ENCODE measurements around the gene DCTN5.

The DCTN5 gene

DNA sequence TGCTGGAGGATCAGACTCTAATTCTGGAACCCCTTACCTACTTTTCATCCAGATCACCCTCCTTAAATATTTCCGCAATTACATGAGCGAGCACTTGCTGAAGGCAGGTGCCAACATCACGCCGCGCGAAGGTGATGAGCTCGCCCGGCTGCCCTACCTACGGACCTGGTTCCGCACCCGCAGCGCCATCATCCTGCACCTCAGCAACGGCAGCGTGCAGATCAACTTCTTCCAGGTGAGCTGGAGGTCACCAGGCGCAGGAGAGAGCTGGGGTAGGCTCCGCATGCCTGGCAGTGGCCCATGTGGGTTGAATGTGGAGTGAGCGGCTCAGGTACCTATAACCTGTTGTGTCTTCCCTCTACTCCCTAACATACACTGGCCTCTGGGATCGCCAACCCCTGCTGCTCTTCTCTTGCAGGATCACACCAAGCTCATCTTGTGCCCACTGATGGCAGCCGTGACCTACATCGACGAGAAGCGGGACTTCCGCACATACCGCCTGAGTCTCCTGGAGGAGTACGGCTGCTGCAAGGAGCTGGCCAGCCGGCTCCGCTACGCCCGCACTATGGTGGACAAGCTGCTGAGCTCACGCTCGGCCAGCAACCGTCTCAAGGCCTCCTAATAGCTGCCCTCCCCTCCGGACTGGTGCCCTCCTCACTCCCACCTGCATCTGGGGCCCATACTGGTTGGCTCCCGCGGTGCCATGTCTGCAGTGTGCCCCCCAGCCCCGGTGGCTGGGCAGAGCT lies 48.3 kb downstream of the DCTN5 start:
- no peak overlapping the region for H3K4me3 ChIP-seq (ENCODE audit: low read depth, low read length)
- TF ChIP-seq, protein P1, sequence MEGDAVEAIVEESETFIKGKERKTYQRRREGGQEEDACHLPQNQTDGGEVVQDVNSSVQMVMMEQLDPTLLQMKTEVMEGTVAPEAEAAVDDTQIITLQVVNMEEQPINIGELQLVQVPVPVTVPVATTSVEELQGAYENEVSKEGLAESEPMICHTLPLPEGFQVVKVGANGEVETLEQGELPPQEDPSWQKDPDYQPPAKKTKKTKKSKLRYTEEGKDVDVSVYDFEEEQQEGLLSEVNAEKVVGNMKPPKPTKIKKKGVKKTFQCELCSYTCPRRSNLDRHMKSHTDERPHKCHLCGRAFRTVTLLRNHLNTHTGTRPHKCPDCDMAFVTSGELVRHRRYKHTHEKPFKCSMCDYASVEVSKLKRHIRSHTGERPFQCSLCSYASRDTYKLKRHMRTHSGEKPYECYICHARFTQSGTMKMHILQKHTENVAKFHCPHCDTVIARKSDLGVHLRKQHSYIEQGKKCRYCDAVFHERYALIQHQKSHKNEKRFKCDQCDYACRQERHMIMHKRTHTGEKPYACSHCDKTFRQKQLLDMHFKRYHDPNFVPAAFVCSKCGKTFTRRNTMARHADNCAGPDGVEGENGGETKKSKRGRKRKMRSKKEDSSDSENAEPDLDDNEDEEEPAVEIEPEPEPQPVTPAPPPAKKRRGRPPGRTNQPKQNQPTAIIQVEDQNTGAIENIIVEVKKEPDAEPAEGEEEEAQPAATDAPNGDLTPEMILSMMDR (IDR thresholded peaks at IDR 0.05; ENCODE audit: low read depth, low read length): no peak

DNA sequence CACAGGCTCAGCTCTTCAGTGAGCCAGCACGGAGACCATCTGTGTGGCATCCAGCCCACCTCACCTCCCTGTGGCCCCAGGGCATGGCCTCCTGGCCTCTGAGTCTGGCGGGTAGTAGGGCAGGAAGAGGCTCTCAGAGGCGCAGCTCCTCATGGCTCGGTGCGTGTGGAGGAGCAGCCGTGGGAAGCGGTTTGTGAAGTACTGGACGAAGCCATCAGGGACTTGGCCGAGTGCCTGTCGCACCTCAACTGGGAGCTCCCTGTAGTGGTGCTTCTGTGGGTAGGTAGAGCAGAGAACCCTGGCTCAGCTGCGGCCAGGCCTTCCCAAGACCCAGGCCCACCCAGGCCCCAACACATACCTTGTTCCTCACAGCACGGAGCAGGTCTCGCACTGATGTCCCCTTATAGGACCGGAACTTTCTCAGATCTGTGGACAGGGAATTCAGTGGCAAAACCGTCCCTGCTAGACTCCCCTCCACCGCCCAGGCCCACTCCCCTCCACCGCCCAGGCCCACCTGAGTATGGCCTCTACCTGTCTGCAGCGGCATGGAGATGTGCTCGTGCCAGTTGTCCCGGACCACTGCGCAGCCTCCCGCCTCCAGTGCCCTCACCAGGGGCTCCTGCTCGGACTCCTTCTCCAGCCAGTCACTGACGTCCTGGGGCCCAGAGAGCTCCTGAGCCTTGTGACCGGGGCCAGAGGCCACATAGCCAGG lies 49.7 kb downstream of the DCTN5 start:
- no peak overlapping the region for H3K4me3 ChIP-seq (ENCODE audit: low read depth, low read length)
- TF ChIP-seq, protein P1 (IDR thresholded peaks at IDR 0.05; ENCODE audit: low read depth, low read length): no peak

DNA sequence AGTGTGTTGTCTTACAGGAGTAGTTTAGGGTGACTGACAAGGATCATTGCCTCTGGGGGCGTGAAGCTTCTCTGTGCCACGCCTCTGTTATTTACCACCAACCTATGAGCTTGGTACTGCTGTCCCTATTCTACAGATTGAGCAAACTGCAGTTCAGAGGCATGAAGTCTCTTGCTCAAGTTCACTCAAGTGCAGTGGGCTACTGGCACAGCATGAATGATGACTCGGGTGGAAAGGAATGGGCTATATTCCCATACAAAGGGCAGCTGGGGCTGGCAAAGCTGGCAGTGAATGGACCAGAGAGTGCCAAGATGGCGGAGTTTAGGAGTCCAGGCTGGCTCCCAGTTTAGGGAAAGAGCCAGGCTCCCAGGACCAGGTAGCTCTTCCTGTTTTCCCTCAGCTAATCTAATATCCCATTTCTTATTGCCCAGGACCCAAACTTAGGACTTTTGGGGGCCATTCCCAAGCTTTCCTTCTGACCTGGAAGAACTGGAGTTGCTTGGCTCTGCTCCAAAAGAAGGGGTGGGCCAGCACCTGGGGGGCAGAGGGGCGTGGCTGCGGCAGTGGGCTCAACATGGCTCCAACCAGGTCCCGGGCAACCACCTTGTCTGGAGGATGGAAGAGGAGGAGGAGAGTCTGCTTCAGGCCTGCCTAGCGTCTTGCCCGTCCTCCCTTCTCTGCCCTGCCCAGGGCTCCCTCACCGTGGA lies 50.4 kb downstream of the DCTN5 start:
- no peak overlapping the region for H3K4me3 ChIP-seq (ENCODE audit: low read depth, low read length)
- TF ChIP-seq, protein P1 (IDR thresholded peaks at IDR 0.05; ENCODE audit: low read depth, low read length): no peak

DNA sequence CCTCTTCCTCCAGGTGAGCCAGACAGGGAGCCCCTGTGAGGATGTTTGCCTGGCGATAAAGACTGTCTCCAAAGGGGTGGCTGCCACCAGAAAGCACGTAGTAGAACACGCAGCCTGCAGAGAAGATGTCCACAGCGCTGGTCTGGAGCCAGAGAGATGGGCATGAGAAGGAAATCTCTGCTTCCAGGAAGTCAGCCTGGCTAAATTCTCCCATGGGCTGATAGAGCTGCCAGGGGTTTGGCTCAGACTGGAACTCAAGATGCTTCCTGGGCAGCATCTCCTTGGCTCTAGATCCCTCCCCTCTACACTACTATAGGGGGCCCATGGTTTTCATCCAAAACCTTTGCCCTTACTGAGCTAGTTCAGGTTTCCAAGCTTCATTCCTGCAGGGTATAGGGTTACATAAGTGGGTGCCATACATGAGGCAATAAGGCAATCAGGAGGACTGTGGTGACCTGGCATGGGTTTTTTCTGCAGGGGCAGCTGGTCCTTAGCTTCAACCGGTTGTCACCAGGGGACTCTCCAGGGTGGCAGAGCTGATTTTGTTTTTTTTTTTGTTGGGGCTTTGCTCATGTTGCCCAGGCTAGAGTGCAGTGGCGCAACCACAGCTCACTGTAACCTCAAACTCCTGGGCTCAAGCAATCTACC lies 51.0 kb downstream of the DCTN5 start:
- no peak overlapping the region for H3K4me3 ChIP-seq (ENCODE audit: low read depth, low read length)
- TF ChIP-seq, protein P1 (IDR thresholded peaks at IDR 0.05; ENCODE audit: low read depth, low read length): no peak

DNA sequence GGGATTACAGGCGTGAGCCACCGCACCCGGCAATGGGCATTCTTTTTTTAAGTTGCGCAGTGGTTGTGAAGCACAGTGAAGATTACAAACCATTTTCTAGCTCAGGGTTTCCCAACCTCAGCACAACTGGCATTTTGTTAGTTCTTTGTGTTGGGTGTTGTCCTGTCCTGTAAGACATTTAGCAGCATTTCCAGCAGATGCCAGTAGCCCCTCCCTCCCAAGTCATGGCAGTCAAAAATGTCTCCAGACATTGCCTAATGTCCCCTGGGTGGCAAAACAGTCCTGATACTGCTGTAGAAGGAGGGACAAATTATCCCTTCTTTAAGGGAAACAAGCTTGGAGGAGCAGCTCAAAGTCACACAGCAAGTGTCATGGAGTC lies 53.0 kb downstream of the DCTN5 start:
- H3K4me3 ChIP-seq (ENCODE audit: low read depth, low read length): no peak overlapping the region

DNA sequence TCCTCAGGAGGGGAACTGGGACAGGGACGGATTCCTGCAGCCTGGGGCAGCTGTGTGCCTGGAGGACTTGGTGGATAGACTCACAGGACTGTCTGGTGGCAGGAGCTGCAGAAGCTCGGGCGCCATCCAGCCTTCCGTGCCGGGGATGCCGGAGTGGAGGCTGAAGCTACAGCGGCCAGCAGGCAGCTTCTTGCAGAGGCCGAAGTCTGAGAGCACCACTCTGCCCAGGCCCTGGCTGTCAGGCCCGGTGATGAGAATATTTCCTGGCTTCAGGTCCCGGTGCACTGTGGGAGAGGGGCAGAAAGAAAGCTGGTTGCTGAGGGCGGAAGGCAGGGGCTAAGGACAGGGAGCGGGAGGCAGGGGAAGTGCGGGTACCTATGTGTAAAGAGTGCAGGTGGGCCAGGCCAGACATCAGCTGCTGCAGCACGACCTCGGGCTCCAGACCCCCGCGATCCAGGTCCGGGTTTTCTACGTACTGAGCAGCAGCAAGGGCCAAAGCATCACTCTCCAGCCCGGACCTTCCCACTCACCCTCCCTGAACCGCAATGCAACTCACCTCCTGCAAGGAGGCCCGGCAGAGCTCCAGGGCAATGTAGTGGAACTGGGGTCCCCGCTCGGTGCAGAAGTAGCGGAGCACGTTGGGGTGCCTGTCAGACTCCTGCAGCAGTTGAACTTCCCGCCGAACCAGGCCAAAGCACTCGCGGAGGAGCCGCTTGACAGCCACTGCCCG lies 53.5 kb downstream of the DCTN5 start:
- no peak overlapping the region for H3K4me3 ChIP-seq (ENCODE audit: low read depth, low read length)
- TF ChIP-seq, protein P1 (IDR thresholded peaks at IDR 0.05; ENCODE audit: low read depth, low read length): no peak

More for the DNA sequence above, 53.0 kb downstream of the DCTN5 start:
- TF ChIP-seq, protein P1 (IDR thresholded peaks at IDR 0.05; ENCODE audit: low read depth, low read length): no peak
